Kidney (tissue), 14 donors: ENCODE results near the gene ADRA2B. TPM values are rescaled to one million over a fixed set of nuclear protein-coding genes. Genes with fewer than 3 reads are reported as not detected.

Source experiments
- DNase-seq, 5 donors: peaks; one replicate each; pipeline ENCODE4 v3.0.0-alpha.2; 2013 to 2020
- FAIRE-seq: peaks from 2 replicates; lab custom pipeline; 2012; peaks lifted over from hg19 to GRCh38; lab: Jason Lieb, UNC
- H3K27ac ChIP-seq, 2 donors: one replicate each; pipeline ENCODE4 v1.7.0; 2013; ENCODE audit warnings: low read depth in 2 of 2, low read length in 2 of 2, inconsistent platforms in 1 of 2
- H3K27me3 ChIP-seq: one replicate; pipeline ENCODE4 v1.7.1; 2013; ENCODE audit warnings: low read length, inconsistent platforms; ENCODE audit not compliant: control insufficient read depth, insufficient read depth
- H3K36me3 ChIP-seq, 3 donors: one replicate each; pipeline versions ENCODE4 v1.7.0 to v1.7.1; 2013; ENCODE audit warnings: low read length in 3 of 3, control low read depth in 1 of 3, inconsistent platforms in 1 of 3; ENCODE audit not compliant: insufficient read depth in 3 of 3, control insufficient read depth in 2 of 3
- H3K4me1 ChIP-seq, 3 donors: one replicate each; pipeline versions ENCODE4 v1.7.0 to v1.7.1; 2013; ENCODE audit warnings: low read length in 3 of 3, inconsistent platforms in 1 of 3, low read depth in 1 of 3; ENCODE audit not compliant: control insufficient read depth in 2 of 3, insufficient read depth in 2 of 3
- H3K4me3 ChIP-seq, 3 donors: one replicate each; pipeline versions ENCODE4 v1.7.0 to v1.8.1; 2013; ENCODE audit warnings: low read length in 3 of 3, control low read depth in 1 of 3, inconsistent platforms in 1 of 3
- H3K9ac ChIP-seq, 3 donors: one replicate each; pipeline versions ENCODE4 v1.7.0 to v1.7.1; 2013; ENCODE audit warnings: low read length in 3 of 3, control low read depth in 1 of 3, inconsistent platforms in 1 of 3
- H3K9me3 ChIP-seq, 3 donors: one replicate each; pipeline versions ENCODE4 v1.7.0 to v1.7.1; 2013; ENCODE audit warnings: low read length in 3 of 3, control low read depth in 1 of 3, inconsistent platforms in 1 of 3; ENCODE audit not compliant: control insufficient read depth in 2 of 3, insufficient read depth in 1 of 3
- intact Hi-C: fragments of 100-400 bp; cut with DNase I; formaldehyde crosslinking; loops from one replicate; pipeline ENCODE4 v1.11.1; 2022
- polyA plus RNA-seq: library from polyadenylated mRNA; stranded (reverse); fragments of 350-450 nt; fragmentation: Illumina TruSeq; extraction: RNeasy Lipid Tissue Mini Kit (QIAGEN cat#74804); gene quantifications from one replicate; pipeline ENCODE4 v1.2.3, GENCODE V29; 2014; ENCODE audit warnings: low read depth, low replicate concordance; ENCODE audit not compliant: insufficient read depth
- total RNA-seq: library from RNA; stranded (reverse); fragmentation: NEBNext Ultra II Directional; extraction: Animal tissue kit (Norgen Biotek cat#: 25700); gene quantifications from one replicate; pipeline ENCODE4 v1.2.1, GENCODE V29; 2021
- TF ChIP-seq, protein P1 (sequence below): IDR thresholded peaks from 3 replicates; pipeline ENCODE4 v1.5.1; 2012; ENCODE audit warnings: mild to moderate bottlenecking, moderate library complexity, borderline replicate concordance; ENCODE audit not compliant: insufficient read depth; ENCODE audit errors: extremely low read depth
- donor health status: control.
- donor health status: control.
- donor health status: control.
- donor health status: control.
- donor health status: control.
- donor health status: DM: yes; HTN: yes; CAD: no.
- donor health status: Normal renal cell carcinoma (clear cell type).

The ADRA2B gene
- total and polyA plus RNA-seq, 2 donors from 2014 or later: 1.4 to 4.8 TPM

DNA sequence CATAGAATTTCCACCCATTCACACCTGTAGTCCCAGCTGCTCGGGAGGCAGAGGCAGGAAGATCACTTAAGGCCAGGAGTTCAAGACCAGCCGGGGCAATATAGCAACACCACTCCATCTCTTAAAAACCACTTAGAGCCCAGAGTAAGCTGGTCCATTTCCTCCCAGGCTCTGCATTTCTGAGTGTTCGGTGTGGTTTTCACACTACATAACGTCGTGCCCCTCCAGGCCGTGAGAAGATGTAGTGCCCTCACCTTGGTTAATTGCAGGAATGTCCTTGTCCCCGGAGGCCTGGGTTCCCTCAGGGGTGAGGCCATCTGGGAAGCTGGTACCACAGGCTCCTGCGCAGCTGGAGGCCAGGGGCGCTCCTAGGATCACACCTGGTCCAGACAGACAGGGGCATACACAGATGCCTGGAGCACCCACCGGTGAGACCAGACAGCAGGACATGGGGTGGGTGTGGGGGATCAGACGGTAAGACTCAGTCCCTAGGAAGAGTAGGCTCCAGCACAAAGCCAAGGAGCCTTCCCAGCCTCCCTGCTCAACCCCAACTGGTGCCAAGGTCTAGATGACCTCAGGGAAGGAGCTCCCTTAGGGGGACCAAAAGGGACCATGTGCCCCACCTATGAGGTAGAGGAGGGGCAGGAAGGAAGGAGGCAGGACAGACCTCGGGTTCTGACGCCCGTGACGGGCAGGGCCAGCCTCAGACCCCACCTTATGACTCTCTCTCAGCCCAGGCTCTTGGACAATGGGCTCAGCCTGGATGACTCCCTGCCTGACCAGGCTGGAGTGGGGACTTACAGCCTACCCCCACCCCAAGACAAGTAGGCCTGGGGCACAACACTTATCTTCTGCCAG is 21.2 kb upstream of the ADRA2B start:
- no peak for FAIRE-seq
- no peak overlapping the region for H3K9ac ChIP-seq

DNA sequence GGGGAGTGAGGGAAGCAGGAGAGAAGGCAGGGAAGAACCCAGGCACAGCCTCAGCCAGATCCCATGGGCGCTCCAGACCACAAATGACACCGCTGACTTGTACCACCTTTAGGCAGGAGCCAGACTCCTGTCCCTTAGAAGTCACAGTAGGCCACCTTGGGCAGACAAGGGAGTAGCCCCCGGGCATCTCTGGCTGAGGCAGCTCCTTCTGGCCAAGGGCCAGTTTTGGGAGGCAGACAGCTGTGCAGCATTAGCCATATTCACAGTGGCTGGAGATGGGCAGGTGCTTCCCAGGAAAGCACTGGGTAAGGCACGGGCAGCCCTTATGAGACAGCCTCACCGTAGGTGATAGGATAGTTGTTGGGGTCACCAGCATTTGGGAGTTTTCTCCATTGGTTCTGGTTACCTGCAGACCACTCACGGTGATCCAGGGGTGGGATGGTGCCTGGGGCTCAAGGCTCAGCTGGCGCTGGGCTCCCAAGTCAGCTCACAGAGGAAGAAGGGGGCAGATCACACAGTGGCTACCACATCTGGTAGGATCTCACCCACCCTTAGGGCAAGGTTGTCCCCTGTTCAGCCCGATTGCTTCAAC is 19.9 kb upstream of the ADRA2B start:
- no peak overlapping the region for H3K4me3 ChIP-seq
- no peak for FAIRE-seq
- H3K27ac ChIP-seq: no peak overlapping the region
- H3K4me1 ChIP-seq: no peaks in the 10 kb centered on the region
- TF ChIP-seq, protein P1, sequence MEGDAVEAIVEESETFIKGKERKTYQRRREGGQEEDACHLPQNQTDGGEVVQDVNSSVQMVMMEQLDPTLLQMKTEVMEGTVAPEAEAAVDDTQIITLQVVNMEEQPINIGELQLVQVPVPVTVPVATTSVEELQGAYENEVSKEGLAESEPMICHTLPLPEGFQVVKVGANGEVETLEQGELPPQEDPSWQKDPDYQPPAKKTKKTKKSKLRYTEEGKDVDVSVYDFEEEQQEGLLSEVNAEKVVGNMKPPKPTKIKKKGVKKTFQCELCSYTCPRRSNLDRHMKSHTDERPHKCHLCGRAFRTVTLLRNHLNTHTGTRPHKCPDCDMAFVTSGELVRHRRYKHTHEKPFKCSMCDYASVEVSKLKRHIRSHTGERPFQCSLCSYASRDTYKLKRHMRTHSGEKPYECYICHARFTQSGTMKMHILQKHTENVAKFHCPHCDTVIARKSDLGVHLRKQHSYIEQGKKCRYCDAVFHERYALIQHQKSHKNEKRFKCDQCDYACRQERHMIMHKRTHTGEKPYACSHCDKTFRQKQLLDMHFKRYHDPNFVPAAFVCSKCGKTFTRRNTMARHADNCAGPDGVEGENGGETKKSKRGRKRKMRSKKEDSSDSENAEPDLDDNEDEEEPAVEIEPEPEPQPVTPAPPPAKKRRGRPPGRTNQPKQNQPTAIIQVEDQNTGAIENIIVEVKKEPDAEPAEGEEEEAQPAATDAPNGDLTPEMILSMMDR: no peak
- intact Hi-C loops: no loop called here
- no peaks in the 10 kb centered on the region for H3K9me3 ChIP-seq
- DNase-seq: peak in 1 of 5 donors; percentile 35
- no peak overlapping the region for H3K9ac ChIP-seq
- H3K27me3 ChIP-seq: no peaks in the 10 kb centered on the region
- no peaks in the 10 kb centered on the region for H3K36me3 ChIP-seq

More for the DNA sequence above, 21.2 kb upstream of the ADRA2B start:
- intact Hi-C loops: no loop called here
- no peaks in the 10 kb centered on the region for H3K36me3 ChIP-seq
- DNase-seq: peak in 1 of 5 donors; percentile 61
- TF ChIP-seq, protein P1: no peak
- H3K27me3 ChIP-seq: no peaks in the 10 kb centered on the region
- H3K27ac ChIP-seq: no peak overlapping the region
- H3K4me3 ChIP-seq: no peak overlapping the region
- H3K9me3 ChIP-seq: no peaks in the 10 kb centered on the region
- H3K4me1 ChIP-seq: no peaks in the 10 kb centered on the region

DNA sequence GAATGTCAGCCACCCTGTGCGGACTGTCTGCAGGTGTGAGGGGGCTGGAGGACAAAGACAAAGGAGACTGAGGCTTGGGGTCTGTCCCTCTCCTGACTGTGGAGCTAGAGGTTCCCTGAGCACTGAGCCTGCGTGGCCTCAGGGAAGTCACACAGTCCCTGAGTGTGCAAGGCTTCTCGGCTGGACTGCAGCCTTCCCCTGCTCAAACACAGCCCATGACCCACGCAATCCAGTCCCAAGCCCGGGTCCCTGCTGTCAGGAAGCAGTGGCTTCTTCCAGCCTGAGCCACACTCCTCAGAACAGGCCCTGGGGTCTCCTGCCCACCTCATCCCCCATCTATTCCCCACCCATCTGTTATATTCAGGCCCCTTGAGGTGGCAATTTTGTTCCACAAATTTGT is 19.2 kb upstream of the ADRA2B start:
- TF ChIP-seq, protein P1: no peak
- intact Hi-C loops: no loop called here
- no peaks in the 10 kb centered on the region for H3K9me3 ChIP-seq
- no peak overlapping the region for H3K27ac ChIP-seq
- H3K36me3 ChIP-seq: no peaks in the 10 kb centered on the region
- no peak overlapping the region for H3K9ac ChIP-seq
- DNase-seq (peak in 1 of 5 donors; percentile 51), FAIRE-seq (no peak)
- H3K4me3 ChIP-seq: no peak overlapping the region
- H3K27me3 ChIP-seq: no peaks in the 10 kb centered on the region
- H3K4me1 ChIP-seq: no peaks in the 10 kb centered on the region
